GM19328 (cell line): ENCODE data around the gene NOSIP.

Experiments used
- ATAC-seq: cut with Tn5 transposase; IDR thresholded peaks from one replicate; pipeline ENCODE4 v1.9.1; 2021; ENCODE audit warnings: mild to moderate bottlenecking, moderate library complexity; ENCODE audit not compliant: unreplicated experiment

NOSIP gene

DNA sequence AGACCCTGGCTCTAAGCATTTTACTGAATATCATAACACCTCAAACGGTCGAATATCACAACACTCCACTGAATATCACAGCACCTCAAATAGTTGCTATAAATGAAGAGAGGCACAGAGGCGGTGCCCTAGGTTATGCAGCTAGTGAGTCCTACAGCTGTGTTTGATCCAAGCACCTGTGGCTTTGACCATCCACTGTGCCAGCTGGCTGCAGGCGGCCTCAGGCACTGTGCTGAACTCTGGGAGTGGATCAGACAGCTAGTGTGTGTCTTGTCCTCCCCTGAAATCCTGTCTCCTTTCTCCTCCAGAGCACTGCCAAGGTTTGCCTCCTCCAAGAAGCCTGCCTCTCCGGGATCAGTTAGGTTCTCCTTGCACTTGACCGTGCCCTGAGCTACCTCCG lies 7.3 kb downstream of the NOSIP start:
- no peak for ATAC-seq

DNA sequence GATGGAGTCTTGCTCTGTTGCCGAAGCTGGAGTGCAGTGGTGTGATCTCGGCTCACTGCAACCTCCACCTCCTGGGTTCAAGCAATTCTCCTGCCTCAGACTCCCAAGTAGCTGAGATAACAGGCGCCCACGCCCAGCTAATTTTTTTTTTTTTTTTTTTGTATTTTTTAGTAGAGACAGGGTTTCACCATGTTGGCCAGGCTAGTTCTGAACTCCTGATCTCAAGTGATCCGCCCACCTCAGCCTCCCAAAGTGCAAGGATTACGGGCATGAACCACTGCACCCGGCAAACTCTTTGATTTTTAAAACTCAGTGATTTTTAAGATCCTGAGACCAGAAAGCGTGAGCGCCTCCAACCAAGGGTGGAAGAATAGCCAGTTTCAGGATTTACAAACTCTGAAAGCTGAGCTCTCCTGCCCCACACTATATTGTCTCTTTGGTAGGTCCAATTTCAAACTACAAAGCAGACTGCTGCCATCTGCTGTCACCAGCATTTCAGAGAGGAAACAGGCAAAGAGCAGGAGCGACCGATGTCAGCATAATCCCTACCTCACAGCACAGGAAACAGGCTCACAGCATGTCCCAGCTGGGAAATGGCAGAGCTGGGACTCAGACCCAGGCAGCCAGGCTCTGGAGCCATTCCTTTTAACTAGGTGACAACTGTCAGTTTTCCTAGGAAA lies 9.2 kb downstream of the NOSIP start:
- ATAC-seq: no peak

DNA sequence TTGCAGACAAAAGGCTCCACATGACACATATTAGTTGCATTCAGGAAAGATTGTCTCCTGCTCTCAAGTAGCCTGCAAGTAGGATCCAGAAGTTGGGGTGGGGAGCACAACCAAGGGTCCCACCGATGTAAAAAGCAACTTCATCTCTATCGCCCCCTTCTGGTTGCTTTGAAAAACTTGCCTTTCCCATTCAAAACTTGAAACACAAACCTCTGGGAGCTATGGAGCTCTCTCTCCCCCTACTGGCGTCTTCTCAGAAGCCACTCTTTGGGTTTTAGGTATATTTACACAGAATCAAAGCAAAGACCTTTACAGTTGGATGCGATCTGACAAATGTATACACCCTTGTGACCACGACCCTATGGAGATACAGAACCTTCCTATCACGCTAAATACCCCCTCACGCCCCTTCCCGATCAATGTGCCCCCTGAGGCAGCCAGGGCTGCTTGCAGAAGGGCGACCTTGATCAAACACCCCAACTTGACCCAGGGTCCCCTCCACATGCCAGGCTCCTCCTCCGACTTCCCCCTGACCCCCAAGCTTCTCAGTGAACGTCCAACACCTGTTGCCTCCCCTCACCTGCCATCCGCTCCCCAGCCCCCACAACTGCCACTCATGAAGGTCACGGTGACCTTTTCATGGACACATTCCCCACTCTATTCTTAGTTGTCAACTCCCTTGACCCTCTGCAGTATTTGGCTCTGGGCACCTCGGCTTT lies 10.1 kb downstream of the NOSIP start:
- ATAC-seq: no peak

DNA sequence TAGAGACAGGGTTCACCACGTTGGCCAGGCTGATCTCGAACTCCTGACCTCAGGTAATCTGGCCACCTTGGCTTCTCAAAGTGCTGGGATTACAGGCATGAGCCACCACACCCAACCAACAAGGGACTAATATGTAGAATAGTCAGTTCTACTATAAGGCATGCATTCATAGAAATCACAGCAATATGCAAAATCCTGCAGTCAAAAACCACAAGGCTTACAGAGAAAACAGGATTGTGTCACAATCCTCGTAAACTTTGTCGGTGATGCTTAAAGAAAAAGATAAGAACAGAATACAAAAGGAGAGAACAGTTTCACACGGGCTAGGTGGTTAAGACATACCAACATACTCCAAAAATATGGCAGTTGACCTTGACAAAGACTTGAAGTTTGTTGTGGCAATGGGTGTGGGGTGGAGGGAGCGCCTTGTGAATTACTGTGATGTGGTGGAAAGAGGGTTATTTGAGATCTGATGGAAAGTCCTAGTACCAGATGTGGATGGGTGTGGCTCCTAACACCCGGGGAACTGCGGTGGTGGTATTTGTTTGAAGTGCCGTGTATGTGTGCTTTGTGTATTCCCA lies 12.4 kb downstream of the NOSIP start:
- ATAC-seq: no peak

DNA sequence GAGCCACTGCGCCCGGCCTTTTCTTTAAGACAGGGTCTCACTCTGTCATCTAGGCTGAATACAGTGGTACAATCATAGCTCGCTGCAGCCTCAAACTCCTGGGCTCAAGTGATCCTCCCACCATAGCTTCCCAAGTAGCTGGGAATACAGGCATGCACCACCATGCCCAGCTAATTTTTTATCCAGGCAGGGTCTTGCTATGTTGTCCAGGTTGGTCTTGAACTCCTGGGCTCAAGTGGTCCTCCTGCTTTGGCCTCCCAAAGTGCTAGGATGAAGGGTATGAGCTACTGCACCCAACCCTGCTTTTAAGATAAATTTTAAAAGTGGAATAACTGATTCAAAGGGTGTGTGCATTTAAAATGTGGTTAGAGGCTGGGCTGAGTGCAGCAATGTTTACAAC lies 14.1 kb downstream of the NOSIP start:
- ATAC-seq: no peak

DNA sequence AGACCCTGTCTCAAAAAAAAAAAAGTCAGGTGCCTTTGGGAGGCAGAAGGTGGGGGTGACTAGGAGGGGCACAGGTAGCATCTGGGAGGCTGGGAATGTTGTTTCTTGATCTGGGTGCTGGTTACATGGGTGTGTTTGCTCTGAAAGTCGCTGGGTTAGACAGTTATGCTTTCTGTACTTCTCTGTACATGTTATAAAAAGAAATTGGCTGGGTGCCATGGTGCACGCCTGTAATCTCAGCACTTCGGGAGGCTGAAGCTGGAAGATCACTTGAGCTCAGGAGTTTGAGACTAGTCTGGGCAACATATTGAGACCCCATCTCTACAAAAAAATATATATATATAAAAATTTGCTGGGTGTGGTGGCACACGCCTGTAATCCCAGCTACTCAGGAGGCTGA lies 15.1 kb downstream of the NOSIP start:
- no peak for ATAC-seq

DNA sequence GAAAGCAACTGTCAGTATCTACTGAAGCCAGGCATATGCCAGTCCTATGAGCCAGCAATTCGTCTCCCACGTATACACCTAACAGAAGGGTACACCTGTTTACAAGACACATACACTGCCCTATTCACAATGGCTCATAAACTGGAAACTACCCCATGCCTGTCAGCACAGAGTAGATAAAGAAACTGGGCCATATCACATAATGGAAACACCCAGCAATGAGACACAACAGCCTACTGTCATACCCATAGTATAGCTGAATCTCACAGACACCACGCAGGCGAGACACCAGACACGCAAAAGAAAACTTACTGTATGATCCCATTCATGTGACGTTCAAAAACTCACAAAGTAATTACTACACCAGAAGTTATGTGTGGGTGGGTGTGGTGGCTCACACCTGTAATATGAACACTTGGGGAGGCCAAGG lies 15.7 kb downstream of the NOSIP start:
- no peak for ATAC-seq

DNA sequence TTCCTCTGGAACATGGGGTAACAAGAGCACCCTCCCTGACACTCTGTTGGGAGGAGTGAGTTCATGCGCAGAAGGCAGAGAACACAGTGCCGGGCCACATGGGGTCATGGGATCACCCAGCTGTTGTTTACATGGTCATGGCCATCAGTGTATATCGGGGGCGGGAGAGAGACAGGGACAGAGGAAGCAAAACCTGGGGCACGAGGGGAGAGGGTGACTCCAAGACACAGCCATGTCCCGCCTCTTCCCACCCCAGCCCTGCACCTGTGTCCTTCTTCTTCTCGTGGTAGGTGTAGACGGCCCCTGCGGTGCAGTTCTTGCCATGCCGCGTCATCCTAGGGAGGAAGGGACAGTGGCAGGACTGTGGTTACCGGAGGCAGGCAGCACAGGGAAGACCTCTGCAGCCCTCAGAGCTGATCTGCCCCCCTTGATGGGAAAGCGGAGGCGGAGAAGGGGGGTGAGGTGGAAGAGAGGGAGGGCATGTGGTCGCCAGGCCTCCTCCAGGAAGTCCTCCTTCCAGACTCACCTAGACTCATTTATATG lies 19.9 kb downstream of the NOSIP start:
- ATAC-seq: no peak

DNA sequence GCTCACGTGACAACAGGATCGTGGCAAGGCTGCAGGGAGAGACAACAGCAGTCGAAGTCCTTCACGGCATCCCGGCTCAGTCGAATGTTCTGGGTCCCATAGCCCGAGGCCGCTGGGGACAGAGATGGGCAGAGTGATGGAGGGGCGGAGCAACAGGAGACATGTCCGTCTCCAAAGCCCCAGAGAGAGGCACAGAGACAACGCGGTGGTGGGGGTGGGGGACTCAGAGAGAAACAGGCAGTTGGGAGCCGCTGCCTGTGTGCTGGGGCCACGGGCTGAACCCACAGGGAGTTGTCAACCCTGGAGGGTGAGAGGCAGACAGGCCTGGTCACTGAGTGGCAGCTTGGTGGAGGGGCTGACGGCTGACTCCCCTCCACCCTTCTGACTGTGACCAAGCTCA lies 20.4 kb downstream of the NOSIP start:
- ATAC-seq: no peak

DNA sequence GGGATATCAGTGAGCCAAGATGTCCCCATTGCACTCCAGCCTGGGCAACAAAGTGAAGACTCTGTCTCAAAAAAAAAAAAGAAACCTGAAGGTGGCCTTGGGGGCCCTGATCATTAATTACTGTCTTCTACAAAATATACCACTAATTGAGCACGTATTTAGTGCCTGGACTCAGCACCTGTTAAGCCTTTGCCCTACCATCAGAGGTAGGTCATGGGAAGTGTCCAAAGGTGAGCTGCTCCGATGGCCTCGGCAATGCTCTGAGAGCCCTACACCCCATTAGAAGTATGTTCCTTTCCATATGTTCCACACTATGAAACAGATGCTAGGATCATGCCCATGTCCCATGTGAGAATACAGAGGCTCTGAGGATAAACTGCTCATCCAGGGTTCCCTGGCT lies 20.9 kb downstream of the NOSIP start:
- no peak for ATAC-seq

DNA sequence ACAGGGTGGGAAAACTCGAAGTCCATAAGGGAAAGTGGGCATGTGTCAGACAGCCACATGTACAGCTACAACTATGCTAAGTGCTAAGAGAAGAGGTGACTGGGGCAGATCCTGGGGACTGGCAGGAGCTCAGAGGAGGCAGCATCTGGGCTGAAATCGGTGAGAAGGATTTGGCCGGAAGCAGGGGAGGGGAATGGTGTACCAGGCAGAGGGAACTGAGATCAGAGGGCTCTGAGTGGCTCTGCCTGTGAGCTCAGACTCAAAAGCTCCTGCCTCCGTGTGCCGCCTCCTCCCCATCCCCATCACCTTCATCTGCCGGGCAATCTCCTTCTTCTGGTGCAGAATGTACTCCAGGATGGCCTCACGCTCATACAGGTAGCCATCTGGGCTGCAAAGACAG lies 21.8 kb downstream of the NOSIP start:
- no peak for ATAC-seq

DNA sequence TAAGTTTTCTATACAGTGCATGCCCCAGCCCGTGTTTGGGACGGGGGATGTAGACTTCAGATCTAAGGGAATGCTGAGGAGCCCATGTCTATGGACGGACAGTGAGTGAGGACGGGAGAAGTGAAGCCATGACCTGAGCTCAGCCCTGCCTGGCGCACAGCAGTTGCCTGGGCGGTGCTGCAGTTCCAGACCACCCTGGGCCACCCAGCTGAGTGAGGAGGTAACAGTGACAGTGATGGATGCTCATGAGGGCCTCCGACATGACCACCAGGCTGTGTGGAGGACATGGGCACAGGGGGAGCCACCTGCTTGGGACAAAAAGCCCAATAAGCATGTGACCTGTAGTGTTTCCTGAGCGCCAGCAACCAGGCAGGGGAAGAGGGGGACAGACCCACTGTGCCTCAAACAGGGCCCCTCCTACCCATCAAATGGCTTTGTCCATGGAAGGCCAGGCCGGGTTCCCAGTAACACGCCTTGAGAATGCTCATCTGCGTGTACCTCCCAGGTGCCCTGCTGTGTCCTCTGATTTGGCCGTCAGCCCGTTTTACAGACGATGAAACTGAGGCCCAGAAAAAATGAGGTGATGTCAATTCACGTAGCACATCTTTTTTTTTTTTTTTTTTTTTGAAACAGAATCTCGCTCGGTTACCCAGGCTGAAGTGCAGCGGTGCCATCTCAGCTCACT lies 22.6 kb downstream of the NOSIP start:
- ATAC-seq: no peak

DNA sequence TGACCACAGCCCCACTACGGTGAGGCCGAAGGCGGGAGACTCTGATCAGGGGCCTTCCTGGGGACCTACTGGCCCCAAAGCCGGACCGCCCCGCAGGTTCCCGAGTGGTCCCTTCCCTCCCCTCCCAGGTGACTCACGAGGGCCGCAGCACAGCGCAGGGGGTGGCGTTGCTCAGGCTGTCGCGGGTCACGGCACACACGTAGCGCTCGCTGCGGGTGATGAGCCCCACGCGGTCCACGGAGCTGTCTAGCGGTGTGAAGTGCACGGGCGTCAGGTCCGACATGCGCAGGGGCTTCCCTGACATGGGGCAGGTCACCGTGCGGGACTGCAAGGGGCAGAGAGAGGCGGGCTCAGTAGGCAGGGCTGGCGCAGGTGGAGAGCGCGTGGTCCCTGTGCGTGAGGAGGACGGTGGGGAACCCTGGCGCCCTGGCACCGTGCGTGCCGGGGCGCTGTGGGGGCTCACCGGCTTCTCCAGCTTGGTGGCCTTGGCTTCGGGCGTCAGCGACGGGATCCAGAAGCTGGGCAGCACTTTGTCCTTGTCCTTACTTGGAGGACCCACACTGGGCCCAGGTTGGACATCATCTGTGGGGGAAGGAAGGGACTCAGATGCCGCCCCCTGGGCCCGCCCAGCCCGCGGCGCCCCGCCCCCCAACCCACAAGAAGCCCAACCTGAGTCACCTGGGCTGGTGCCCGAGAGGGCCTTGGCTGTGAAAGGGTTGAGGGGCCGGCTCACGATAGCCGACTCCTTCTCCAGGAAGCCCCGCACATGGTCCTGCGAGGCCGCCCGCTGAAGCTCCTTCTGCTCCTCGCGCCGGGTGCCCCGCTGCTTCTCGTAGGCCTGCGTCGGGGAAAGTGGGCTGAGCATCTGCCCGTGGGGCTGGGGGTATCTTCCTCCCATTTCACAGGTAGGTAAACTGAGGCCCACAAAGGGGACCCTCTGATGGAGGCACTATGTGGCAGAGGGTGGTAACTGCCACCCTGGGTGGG lies 23.7 kb downstream of the NOSIP start:
- ATAC-seq: no peak

DNA sequence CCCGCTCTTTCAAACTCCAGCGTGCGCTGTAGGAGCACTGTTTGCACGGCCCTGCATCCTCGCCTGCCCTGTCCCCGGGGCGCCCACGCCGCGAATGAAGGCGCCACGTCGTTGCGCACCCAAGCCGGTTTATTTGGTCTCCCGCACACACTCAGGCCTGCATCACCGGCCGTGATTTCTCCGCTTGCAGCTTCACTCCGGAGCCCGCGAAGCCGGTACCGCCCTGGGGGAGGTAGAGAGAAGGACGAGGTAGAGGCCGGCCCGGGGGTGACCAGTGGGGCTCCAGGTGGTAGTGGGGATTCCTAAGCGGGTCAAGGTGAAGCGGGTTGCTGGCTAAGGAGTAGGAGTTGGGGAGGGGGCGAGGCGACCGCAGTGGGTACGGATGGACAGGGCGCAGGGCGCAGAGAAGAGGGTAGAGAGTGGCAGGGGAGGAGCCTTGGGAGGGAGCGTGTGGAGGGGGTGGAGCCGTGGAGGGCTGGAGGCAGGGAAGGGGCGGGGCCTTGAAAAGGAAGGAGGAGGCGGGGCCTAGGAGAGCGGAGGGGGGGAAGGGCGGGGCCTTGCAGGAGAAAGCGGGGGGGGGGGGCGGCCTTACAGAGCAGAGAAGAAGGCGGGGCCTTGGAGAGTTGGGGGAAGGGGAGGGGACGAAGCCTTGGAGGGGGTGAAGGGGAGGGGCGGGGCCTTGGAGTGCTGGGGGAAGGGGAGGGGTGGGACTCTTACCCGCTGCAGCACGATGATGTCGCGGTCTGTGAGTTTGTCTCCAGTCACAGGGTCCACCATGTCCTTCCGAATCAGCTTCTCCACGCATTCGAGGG lies 24.6 kb downstream of the NOSIP start:
- no peak for ATAC-seq

DNA sequence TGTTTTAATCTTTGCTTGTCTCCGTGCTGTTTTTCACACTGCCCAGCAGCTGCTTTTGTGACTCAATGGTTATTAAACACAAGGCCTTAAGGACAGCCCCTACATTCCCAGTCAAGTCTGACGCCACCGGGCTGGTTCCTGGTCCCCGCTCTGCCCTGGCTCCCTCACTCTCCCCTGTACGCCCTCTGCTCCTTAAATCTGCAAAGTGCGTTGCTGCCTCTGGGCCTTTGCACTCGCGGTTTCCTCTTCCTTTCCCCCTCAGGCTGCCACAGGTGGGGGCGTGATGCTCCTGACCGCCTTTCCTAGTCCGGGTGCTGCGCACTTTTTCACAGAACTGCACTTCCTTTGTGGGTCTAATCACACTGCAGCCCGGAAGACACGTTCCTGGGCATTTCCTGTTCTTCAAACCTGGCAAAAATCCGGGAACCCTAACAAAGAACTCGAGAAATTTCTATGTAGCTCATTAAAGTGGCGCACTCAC lies 25.6 kb downstream of the NOSIP start:
- no peak for ATAC-seq

DNA sequence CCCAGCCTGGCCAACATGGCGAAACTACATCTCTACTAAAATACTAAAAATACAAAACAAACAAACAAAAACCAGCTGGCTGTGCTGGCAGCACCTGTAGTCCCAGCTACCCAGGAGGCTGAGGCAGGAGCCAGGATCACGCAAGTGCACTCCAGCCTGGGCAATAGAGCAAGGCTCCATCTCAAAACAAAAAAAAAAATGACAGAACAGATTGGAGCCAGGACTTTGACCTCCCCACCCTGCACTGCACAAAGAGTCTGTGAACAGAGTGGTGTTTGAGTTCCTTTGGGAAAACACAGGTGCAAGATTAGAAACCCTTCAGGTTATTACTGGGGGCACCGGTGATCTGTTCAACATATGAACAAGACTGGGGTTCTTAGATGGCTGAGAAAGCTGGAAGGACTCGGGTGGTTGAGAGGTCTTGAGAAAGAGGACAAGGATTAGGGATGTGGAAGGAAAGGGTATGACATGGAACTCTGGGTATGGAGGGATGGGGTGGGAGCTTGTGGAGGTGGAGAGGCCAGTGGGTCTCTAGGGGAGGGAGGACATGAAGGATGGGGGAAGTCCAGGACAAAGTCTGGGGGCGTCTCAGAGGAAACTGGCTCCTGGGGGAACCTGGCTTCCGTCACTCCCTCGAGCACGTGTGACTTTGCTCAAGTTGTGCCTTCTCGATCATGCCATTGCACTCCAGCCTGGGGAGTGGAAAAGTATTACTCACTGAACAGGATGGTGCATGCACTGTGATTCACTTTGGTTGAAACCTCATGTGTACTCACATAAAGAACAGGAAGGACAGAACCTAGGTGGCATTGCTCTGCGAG lies 26.7 kb downstream of the NOSIP start:
- ATAC-seq: no peak

DNA sequence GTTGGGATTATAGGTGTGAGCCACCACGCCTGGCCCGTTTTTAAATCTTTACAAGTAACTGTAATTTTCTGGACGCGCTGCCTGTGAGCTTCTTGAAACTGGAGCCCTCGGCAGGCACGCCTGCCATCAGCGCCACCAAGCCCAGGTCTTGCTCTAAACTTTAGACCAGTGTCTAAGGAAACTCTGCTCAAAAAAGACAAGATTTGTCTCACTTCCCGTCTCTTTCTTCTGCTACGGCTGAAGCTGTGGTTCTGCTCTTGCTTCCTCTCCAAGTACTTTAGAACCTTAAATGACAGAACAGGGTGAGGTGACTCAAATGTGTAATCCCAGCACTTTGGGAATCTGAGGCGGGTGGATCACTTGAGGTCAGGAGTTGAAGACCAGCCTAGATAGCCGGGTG lies 27.6 kb downstream of the NOSIP start:
- no peak for ATAC-seq

DNA sequence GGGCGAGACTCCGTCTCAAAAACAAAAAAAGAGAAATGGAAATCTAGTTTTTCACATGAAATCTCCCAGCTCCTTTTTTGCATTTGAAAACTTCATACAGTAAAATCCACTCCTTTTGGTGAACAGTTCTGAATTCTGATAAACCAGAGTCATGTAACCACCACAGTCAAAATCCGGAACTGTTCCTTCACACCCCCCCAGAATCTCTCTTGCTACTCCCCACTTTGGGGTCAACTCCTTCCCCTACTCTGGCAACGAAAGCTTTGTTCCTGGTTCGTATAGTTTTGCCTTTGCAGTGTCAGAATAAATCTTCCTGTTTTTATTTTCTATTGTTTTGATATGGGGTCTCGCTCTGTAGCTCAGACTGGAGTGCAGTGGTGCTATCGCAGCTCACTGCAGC lies 28.8 kb downstream of the NOSIP start:
- no peak for ATAC-seq

DNA sequence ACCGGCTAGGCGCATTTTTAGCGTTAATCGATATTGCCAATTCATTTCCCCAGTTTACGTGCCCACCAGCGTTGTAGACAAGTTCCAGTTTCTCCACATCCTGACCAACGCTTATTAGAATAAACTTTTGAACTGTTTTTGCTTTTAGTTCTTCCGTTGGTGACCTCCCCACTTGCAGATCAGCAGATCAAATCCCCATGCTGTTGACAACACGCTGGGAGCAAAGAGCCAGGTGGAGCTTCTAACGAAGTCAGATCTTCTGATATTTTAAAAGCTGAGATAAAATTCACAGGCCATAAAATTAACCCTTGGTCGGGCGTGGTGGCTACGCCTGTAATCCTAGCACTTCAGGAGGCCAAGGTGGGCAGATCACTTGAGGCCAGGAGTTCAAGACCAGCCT lies 31.3 kb downstream of the NOSIP start:
- ATAC-seq: no peak
